ENCODE results near the gene LRRN3.
A peak's percentile ranks its signal among the peaks of the same experiment; 100 is the strongest.

LRRN3 gene

GRCh38 chr7:111137296-111138192 lies 46.6 kb downstream of the LRRN3 start:
- H3K4me3 ChIP-seq (ENCODE audit: low read length) = no peak overlapping the region
- no peak for TF ChIP-seq CTCF (IDR thresholded peaks at IDR 0.05; ENCODE audit: insufficient read depth, low read depth, low read length, missing control alignments)
- peak; percentile 51 for DNase-seq (ENCODE audit: low read depth)

GRCh38 chr7:111138193-111138569 lies 47.3 kb downstream of the LRRN3 start:
- peak; percentile 39 for DNase-seq (ENCODE audit: low read depth)
- H3K4me3 ChIP-seq (ENCODE audit: low read length) = no peak overlapping the region
- no peak for TF ChIP-seq CTCF (IDR thresholded peaks at IDR 0.05; ENCODE audit: insufficient read depth, low read depth, low read length, missing control alignments)

GRCh38 chr7:111138586-111138985 lies 47.7 kb downstream of the LRRN3 start:
- TF ChIP-seq CTCF (IDR thresholded peaks at IDR 0.05; ENCODE audit: insufficient read depth, low read depth, low read length, missing control alignments) = no peak
- no peak overlapping the region for H3K4me3 ChIP-seq (ENCODE audit: low read length)
- DNase-seq (ENCODE audit: low read depth) = no peak

- TF ChIP-seq CTCF (IDR thresholded peaks at IDR 0.05; ENCODE audit: insufficient read depth, low read depth, low read length, missing control alignments) = no peak
- no peak overlapping the region for H3K4me3 ChIP-seq (ENCODE audit: low read length)
- no peak for DNase-seq (ENCODE audit: low read depth)
These were observed 49.4 kb downstream of the LRRN3 start for GRCh38 chr7:111140091-111140865.

- no peak overlapping the region for H3K4me3 ChIP-seq (ENCODE audit: low read length)
- no peak for TF ChIP-seq CTCF (IDR thresholded peaks at IDR 0.05; ENCODE audit: insufficient read depth, low read depth, low read length, missing control alignments)
- DNase-seq (ENCODE audit: low read depth) = no peak
These were observed 54.5 kb downstream of the LRRN3 start for GRCh38 chr7:111145472-111145871.

GRCh38 chr7:111146136-111146535 lies 55.2 kb downstream of the LRRN3 start:
- TF ChIP-seq CTCF (IDR thresholded peaks at IDR 0.05; ENCODE audit: insufficient read depth, low read depth, low read length, missing control alignments) = no peak
- no peak for DNase-seq (ENCODE audit: low read depth)
- no peak overlapping the region for H3K4me3 ChIP-seq (ENCODE audit: low read length)

All from epithelial cell of esophagus (primary cell).